GM10266 (cell line): ENCODE measurements around the gene OR52E4.
A peak's percentile ranks its signal among the peaks of the same experiment; 100 is the strongest.

ENCODE experiments used
- DNase-seq: peaks from one replicate; pipeline ENCODE4 v3.0.0; 2012; ENCODE audit errors: extremely low spot score
- TF ChIP-seq, protein P1 (sequence below): IDR thresholded peaks from 2 replicates; pipeline ENCODE4 v1.5.1; 2012; ENCODE audit warnings: mild to moderate bottlenecking, low read depth; ENCODE audit not compliant: control insufficient read depth, insufficient read depth; ENCODE audit errors: missing control alignments

The OR52E4 gene

DNA sequence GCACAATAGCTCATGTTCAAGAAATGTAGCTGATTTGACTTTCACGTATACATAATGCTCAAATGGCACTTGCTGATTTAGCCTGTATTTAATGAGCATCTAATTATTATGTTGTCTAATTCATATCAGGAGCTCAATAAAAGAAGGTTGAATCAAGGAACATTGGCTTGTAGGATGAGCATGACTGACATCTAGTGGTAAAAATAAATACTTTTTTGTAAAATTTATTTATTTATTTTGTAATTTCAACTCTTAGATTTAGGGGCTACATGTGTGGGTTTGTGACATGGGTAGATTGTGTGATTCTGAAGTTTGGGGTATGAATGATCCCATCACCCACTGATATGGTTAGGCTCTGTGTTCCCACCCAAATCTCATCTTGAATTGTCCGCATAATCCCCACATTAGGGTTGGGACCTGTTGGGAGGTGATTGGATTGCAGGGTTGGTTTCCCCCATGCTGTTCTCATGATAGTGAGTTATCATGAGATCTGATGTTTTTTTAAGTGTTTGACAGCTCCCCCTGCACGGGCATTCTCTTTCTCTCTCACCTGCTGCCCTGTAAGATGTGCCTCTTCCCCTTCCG, 10.9 kb downstream of the OR52E4 start:
- TF ChIP-seq, protein P1, sequence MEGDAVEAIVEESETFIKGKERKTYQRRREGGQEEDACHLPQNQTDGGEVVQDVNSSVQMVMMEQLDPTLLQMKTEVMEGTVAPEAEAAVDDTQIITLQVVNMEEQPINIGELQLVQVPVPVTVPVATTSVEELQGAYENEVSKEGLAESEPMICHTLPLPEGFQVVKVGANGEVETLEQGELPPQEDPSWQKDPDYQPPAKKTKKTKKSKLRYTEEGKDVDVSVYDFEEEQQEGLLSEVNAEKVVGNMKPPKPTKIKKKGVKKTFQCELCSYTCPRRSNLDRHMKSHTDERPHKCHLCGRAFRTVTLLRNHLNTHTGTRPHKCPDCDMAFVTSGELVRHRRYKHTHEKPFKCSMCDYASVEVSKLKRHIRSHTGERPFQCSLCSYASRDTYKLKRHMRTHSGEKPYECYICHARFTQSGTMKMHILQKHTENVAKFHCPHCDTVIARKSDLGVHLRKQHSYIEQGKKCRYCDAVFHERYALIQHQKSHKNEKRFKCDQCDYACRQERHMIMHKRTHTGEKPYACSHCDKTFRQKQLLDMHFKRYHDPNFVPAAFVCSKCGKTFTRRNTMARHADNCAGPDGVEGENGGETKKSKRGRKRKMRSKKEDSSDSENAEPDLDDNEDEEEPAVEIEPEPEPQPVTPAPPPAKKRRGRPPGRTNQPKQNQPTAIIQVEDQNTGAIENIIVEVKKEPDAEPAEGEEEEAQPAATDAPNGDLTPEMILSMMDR = peak; percentile 15
- peak; percentile 7 for DNase-seq

DNA sequence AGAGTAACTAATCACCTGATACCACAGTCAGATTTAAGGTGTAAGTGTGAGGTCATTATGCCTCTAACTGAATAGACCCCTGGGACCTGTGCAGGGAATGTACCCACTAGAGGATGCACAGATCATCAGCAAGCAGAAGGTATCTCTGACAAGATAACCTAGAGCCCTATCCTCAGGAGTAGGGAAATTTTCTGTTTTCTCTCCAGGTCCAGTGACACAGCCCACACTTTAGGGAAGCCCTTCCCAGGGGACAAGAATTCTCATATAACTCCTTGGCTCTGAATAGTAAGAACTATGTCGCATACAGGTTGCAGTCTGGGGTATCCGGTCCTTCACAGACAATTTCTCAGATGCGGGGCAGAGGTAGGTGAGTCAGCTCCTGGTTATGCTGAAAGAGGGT, 12.5 kb downstream of the OR52E4 start, which contains the start of gene OR52E5:
TSS of gene OR52E5 (plus strand) at position 301 of the 400 bp plus-strand sequence. CDS start 7,569 bp downstream, outside the sequence.
- no peak for DNase-seq
- TF ChIP-seq, protein P1 = no peak

DNA sequence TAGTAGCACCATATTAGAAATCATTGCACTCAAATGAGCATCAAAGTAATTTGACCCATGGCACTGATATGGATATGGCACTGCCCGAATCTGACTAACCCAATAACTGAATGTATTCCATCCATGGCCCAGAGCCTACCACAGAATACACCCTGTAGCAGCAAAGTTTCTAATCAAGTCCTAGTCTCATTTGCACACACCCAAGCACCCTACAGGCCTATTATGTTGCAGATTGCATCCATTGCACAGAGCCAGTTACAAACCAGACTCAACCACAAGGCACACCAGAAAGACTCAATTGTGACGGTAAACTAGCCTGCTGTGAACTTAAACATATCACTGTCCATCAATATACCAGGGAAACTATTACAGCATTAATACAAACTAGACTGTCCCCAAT, 19.1 kb downstream of the OR52E4 start:
- DNase-seq = no peak
- TF ChIP-seq, protein P1 = no peak

DNA sequence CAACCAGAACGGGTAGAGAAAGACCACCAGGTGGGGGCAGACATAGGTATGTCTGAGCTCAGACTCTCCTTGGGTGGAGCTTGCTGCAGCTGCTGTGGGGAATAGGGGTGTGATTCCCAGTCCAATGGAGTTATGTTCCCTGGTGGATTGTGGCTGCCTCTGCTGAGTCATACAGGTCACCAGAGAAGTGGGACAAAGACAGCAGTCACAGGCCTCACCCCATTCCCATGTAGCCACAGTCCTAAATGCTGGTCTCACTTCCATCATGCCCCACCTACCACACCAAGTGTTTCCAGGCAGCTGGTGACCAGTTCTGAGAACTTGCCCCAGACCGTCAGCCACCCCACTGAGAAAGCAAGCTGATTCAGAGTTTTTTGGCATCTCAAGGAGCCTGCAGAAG, 30.1 kb downstream of the OR52E4 start:
- TF ChIP-seq, protein P1 = no peak

DNA sequence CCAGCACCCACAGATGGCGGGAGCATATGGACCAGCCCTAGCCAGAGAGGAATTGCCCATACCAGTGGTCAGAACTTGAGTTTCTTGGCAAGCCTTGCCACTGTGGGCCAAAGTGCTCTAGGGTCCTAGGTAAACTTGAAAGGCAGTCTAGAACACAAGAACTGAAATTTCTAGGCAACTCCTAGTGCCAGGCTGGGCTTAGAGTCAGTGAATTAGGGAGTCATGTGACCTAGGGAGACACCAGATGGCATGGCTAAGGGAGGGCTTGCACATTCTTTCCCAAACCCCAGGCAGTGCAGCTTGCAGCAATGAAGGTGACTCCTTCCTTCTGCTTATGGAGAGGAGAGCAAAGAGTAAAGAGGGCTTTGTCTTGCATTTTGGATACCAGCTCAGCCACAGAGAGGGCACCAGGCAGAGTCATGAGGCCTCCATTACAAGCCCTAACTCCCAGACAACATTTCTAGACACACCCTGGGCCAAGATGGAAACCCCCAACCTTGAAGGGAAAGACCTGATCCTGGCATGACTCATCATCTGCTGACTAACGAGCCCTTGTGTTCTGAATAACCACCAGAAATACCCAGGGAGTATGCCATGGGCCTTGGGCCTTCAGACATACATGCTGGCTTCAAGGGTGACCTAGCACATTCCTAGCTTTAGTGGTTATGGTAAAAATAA, 42.5 kb downstream of the OR52E4 start:
- TF ChIP-seq, protein P1 = no peak
- no peak for DNase-seq

More for the DNA sequence above, 30.1 kb downstream of the OR52E4 start:
- DNase-seq = no peak

DNA sequence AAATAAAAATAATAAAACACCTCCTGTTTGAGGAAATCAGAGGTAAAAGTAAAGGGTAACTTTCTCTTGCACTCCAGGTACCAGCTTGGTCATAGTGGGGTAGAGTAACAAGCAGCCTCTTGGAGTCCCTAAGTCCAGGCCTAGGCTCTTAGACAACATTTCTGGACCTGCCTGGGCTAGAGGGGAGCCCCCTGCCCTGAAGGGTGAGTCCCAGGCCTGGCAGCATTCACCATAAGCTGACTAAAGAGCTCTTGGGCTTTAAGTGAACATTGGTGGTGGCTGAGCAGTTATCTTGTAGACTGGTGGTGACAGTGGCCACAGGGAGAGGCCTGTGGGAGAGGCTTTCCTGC, 43.0 kb downstream of the OR52E4 start:
- TF ChIP-seq, protein P1 = no peak
- no peak for DNase-seq

DNA sequence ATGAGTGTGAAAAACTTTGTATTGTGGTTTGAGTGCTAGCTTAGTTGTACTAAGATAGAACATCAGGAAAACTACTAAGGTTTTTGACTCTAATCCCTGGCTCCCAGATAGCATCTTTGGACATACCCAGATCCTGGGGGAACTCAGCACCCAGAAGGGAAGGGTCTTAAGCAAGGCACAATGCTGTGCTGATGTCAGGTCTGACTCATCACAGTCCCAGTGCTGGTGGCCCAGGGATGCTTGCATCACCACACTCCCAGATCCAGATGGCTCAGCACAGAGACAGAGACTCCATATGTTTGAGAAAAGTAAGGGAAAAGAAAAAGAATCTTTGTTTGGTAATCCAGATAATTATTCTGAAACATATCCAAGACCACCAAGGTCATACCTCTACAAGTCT, 43.4 kb downstream of the OR52E4 start:
- TF ChIP-seq, protein P1 = no peak

More for the DNA sequence above, 43.4 kb downstream of the OR52E4 start:
- no peak for DNase-seq
